Stomach (tissue), 9 donors: ENCODE data around the gene PTHLH. TPM values are rescaled to one million over a fixed set of nuclear protein-coding genes. Genes with fewer than 3 reads are reported as not detected.

Source experiments
- DNase-seq, 2 donors: peaks; one replicate each; pipeline versions ENCODE4 v3.0.0 to v3.0.0-alpha.2; 2013 to 2019
- H3K27ac ChIP-seq, 5 donors: fragments of 200-600 bp in 4 of 5; sonication (generic) in 4 of 5; one replicate each; pipeline ENCODE4 v1.5.1; 2013 to 2019; ENCODE audit warnings: mild to moderate bottlenecking in 1 of 5, moderate library complexity in 1 of 5
- H3K27me3 ChIP-seq, 3 donors: fragments of 200-600 bp; sonication (generic); one replicate each; pipeline ENCODE4 v1.5.1; 2017 to 2019; ENCODE audit warnings: mixed run types in 1 of 3
- H3K36me3 ChIP-seq, 4 donors: fragments of 200-600 bp; sonication (generic); 1 replicate in 3 of 4; 2 replicates in 1 of 4; pipeline ENCODE4 v1.5.1; 2016 to 2019
- H3K4me1 ChIP-seq, 4 donors: fragments of 200-600 bp; sonication (generic); one replicate each; pipeline ENCODE4 v1.5.1; 2016 to 2019
- H3K4me3 ChIP-seq, 4 donors: fragments of 200-600 bp; sonication (generic) in 3 of 4; one replicate each; pipeline ENCODE4 v1.5.1; 2016 to 2019; ENCODE audit warnings: mild to moderate bottlenecking in 1 of 4
- H3K9me3 ChIP-seq, 4 donors: fragments of 200-600 bp; sonication (generic); one replicate each; pipeline ENCODE4 v1.5.1; 2016 to 2019
- CTCF ChIP-seq, 7 experiments: fragments of 450-650 bp in 4 of 7; fragments of 200-600 bp in 3 of 7; sonication (generic) in 3 of 7; IDR thresholded peaks; one replicate each; pipeline ENCODE4 v1.5.1; 2016 to 2019; ENCODE audit warnings: antibody characterized with exemption in 7 of 7, control low read depth in 2 of 7, mild to moderate bottlenecking in 1 of 7
- EP300 ChIP-seq: sonication (generic); formaldehyde crosslinking; IDR thresholded peaks from one replicate; pipeline ENCODE4 v1.6.1; 2017; ENCODE audit warnings: antibody characterized with exemption
- POLR2A ChIP-seq, 4 donors: fragments of 450-650 bp; IDR thresholded peaks; one replicate each; pipeline ENCODE4 v1.6.1; 2016; ENCODE audit warnings: antibody characterized with exemption in 4 of 4, control low read depth in 2 of 4, mild to moderate bottlenecking in 1 of 4, moderate library complexity in 1 of 4
- POLR2AphosphoS5 ChIP-seq, 3 donors: sonication (generic); formaldehyde crosslinking; IDR thresholded peaks; one replicate each; pipeline ENCODE4 v1.6.1; 2016; ENCODE audit warnings: antibody characterized with exemption in 3 of 3
- WGBS, 5 donors: extraction: QIAGEN DNeasy Blood & Tissue Kit in 3 of 5; methylation state at CpG; one replicate each; pipeline versions ENCODE4 v1.1.5 to v1.1.7; 2013 to 2018; 5-methylcytosine and 5-hydroxymethylcytosine counted together
- intact Hi-C: fragments of 100-400 bp; cut with DNase I; formaldehyde crosslinking; loops from one replicate; pipeline ENCODE4 v1.15.1; 2023; ENCODE audit warnings: low total_unique reads
- polyA plus RNA-seq, 3 donors: library from polyadenylated mRNA; stranded (reverse); fragments of 200-250 nt; gene quantifications; one replicate each; pipeline ENCODE4 v1.2.3, GENCODE V29; 2013
- total RNA-seq, 5 donors: library from RNA; depleted of rRNA; stranded (reverse); fragments of >200 nt; gene quantifications; one replicate each; pipeline versions ENCODE4 v1.1.0 to v1.2.3, GENCODE V29; 2014 to 2016
- donor health status: healthy with polysubstance abuse.
- donor health status: Bipolar disorder and iron deficiency.
- donor health status: healthy.

PTHLH gene
- total and polyA plus RNA-seq, 8 donors, result 0.58 to 4.8 (median 1.7) TPM; not detected in 2

GRCh38 chr12:28015165-28015564 is 42.6 kb upstream of the PTHLH start:
- intact Hi-C loops, result no loop called here
- H3K9me3 ChIP-seq, result no peaks in the 10 kb centered on the region
- H3K36me3 ChIP-seq, result no peaks in the 10 kb centered on the region
- H3K4me3 ChIP-seq, result no peak overlapping the region
- H3K27ac ChIP-seq, result no peak overlapping the region
- no peak for DNase-seq
- H3K4me1 ChIP-seq, result no peaks in the 10 kb centered on the region
- WGBS, 5 donors, result 86 to 95% (median 92%) methylated on average over 1 of the region's 1 CpG
- no peaks in the 10 kb centered on the region for H3K27me3 ChIP-seq
- no peak for TF ChIP-seq EP300

- no peak for DNase-seq
- no peak overlapping the region for H3K4me3 ChIP-seq
- no peaks in the 10 kb centered on the region for H3K27me3 ChIP-seq
- TF ChIP-seq POLR2AphosphoS5 (IDR thresholded peaks at IDR 0.05) (no peak), POLR2A (IDR thresholded peaks at IDR 0.05) (no peak), EP300 (no peak), CTCF (IDR thresholded peaks at IDR 0.05) (no peak)
- intact Hi-C loops, result no loop called here
- 83 to 100% (median 92%) methylated on average over 1 of the region's 1 CpG for WGBS, 5 donors
- H3K9me3 ChIP-seq, result no peaks in the 10 kb centered on the region
- no peak overlapping the region for H3K27ac ChIP-seq
- no peaks in the 10 kb centered on the region for H3K36me3 ChIP-seq
- H3K4me1 ChIP-seq, result no peaks in the 10 kb centered on the region
These were observed 41.7 kb upstream of the PTHLH start for GRCh38 chr12:28014196-28014595.

- Histone ChIP-seq H3K9me3 (no peaks in the 10 kb centered on the region), H3K4me3 (no peak overlapping the region), H3K4me1 (no peaks in the 10 kb centered on the region), H3K27me3 (no peaks in the 10 kb centered on the region), H3K36me3 (no peaks in the 10 kb centered on the region), H3K27ac (no peak overlapping the region)
- WGBS, 5 donors, result 85 to 93% (median 87%) methylated on average over 5 of the region's 5 CpGs
- intact Hi-C loops, result no loop called here
- TF ChIP-seq POLR2A (IDR thresholded peaks at IDR 0.05) (no peak), CTCF (IDR thresholded peaks at IDR 0.05) (no peak), EP300 (no peak), POLR2AphosphoS5 (IDR thresholded peaks at IDR 0.05) (no peak)
- no peak for DNase-seq
These were observed 39.9 kb upstream of the PTHLH start for GRCh38 chr12:28012333-28012918.

- intact Hi-C loops, result no loop called here
- H3K4me3 ChIP-seq, result no peak overlapping the region
- H3K36me3 ChIP-seq, result no peaks in the 10 kb centered on the region
- H3K27me3 ChIP-seq, result no peaks in the 10 kb centered on the region
- H3K9me3 ChIP-seq, result no peaks in the 10 kb centered on the region
- DNase-seq, result no peak
- H3K27ac ChIP-seq, result no peak overlapping the region
- H3K4me1 ChIP-seq, result no peaks in the 10 kb centered on the region
- no peak for TF ChIP-seq POLR2AphosphoS5 (IDR thresholded peaks at IDR 0.05)
- TF ChIP-seq POLR2A (IDR thresholded peaks at IDR 0.05), result no peak
- WGBS, 5 donors, result 84 to 87% (median 87%) methylated on average over 2 of the region's 2 CpGs
These were observed 37.5 kb upstream of the PTHLH start for GRCh38 chr12:28010036-28010435.

- no peak for TF ChIP-seq CTCF (IDR thresholded peaks at IDR 0.05)
- TF ChIP-seq POLR2AphosphoS5 (IDR thresholded peaks at IDR 0.05), result no peak
- no peak for TF ChIP-seq EP300
- no peak for TF ChIP-seq POLR2A (IDR thresholded peaks at IDR 0.05)
- no peak for DNase-seq
- no peaks in the 10 kb centered on the region for H3K36me3 ChIP-seq
- no peak overlapping the region for H3K27ac ChIP-seq
- H3K4me3 ChIP-seq, result no peak overlapping the region
- H3K27me3 ChIP-seq, result no peaks in the 10 kb centered on the region
- intact Hi-C loops, result no loop called here
- H3K4me1 ChIP-seq, result no peaks in the 10 kb centered on the region
- WGBS, 5 donors, result 92 to 93% (median 93%) methylated on average over 4 of the region's 4 CpGs
- no peaks in the 10 kb centered on the region for H3K9me3 ChIP-seq
These were observed 27.4 kb upstream of the PTHLH start for GRCh38 chr12:27999970-28000369.
